Astrocyte (in vitro differentiated cells and primary cell): ENCODE measurements around the gene MXRA7. TPM values are rescaled to one million over a fixed set of nuclear protein-coding genes. Genes with fewer than 3 reads are reported as not detected.
"Not testable (repeated sequence)": the region's sequence is repeated elsewhere in the genome, so short reads cannot be mapped to it uniquely, and the experiment has no call there.

Experiments
- DNase-seq: peaks from one replicate; pipeline ENCODE4 v3.0.0-alpha.2; 2010; ENCODE audit warnings: low read depth
- FAIRE-seq: peaks from 2 replicates; lab custom pipeline; 2011; peaks lifted over from hg19 to GRCh38; lab: Jason Lieb, UNC
- H2AFZ ChIP-seq: 2 replicates; pipeline ENCODE4 v1.6.0; 2012; ENCODE audit warnings: low read depth, low read length, inconsistent platforms
- H3K27ac ChIP-seq: 2 replicates; pipeline ENCODE4 v1.5.1; 2011; ENCODE audit warnings: low read depth, low read length, inconsistent platforms
- H3K27me3 ChIP-seq: 2 replicates; pipeline ENCODE4 v1.6.0; 2011; ENCODE audit warnings: low read length, inconsistent platforms; ENCODE audit not compliant: insufficient read depth
- H3K36me3 ChIP-seq: 2 replicates; pipeline ENCODE4 v1.5.1; 2011; ENCODE audit warnings: low read length, inconsistent platforms; ENCODE audit not compliant: insufficient read depth
- H3K4me1 ChIP-seq: 2 replicates; pipeline ENCODE4 v1.5.1; 2011; ENCODE audit warnings: low read length, inconsistent platforms; ENCODE audit not compliant: insufficient read depth
- H3K4me2 ChIP-seq: 2 replicates; pipeline ENCODE4 v1.6.0; 2012; ENCODE audit warnings: low read length, inconsistent platforms
- H3K4me3 ChIP-seq: 2 replicates; pipeline ENCODE4 v1.5.1; 2011; ENCODE audit warnings: low read depth, mild to moderate bottlenecking, low read length, inconsistent platforms; ENCODE audit not compliant: insufficient read depth
- H3K79me2 ChIP-seq: 2 replicates; pipeline ENCODE4 v1.6.0; 2012; ENCODE audit warnings: mild to moderate bottlenecking, low read length, inconsistent platforms; ENCODE audit not compliant: insufficient read depth
- H3K9ac ChIP-seq: 2 replicates; pipeline ENCODE4 v1.6.0; 2012; ENCODE audit warnings: mild to moderate bottlenecking, low read length, inconsistent platforms
- H3K9me3 ChIP-seq: 2 replicates; pipeline ENCODE4 v1.5.1; 2012; ENCODE audit warnings: low read depth, mild to moderate bottlenecking, low read length, inconsistent platforms; ENCODE audit not compliant: insufficient read depth
- H4K20me1 ChIP-seq: 2 replicates; pipeline ENCODE4 v1.6.0; 2012; ENCODE audit warnings: low read length, inconsistent platforms; ENCODE audit not compliant: insufficient read depth
- H3K27ac Mint-ChIP-seq: one replicate; pipeline ENCODE4 v1.8.0; 2021; ENCODE audit warnings: mild to moderate bottlenecking, mixed read lengths; ENCODE audit not compliant: unreplicated experiment
- H3K27me3 Mint-ChIP-seq: one replicate; pipeline ENCODE4 v1.8.0; 2021; ENCODE audit warnings: low read depth, mixed read lengths; ENCODE audit not compliant: unreplicated experiment
- H3K36me3 Mint-ChIP-seq: one replicate; pipeline ENCODE4 v1.8.0; 2021; ENCODE audit warnings: low read depth, mixed read lengths; ENCODE audit not compliant: unreplicated experiment
- H3K4me1 Mint-ChIP-seq: one replicate; pipeline ENCODE4 v1.8.0; 2021; ENCODE audit warnings: low read depth, mixed read lengths; ENCODE audit not compliant: unreplicated experiment
- H3K4me3 Mint-ChIP-seq: one replicate; pipeline ENCODE4 v1.8.0; 2021; ENCODE audit warnings: mild to moderate bottlenecking, moderate library complexity, mixed read lengths; ENCODE audit not compliant: unreplicated experiment
- H3K9me3 Mint-ChIP-seq: one replicate; pipeline ENCODE4 v1.8.0; 2021; ENCODE audit warnings: mild to moderate bottlenecking, mixed read lengths; ENCODE audit not compliant: unreplicated experiment
- CTCF ChIP-seq: IDR thresholded peaks from 2 replicates; pipeline ENCODE4 v1.5.1; 2011; ENCODE audit warnings: low read depth, mild to moderate bottlenecking, inconsistent platforms, low read length, moderate library complexity; ENCODE audit not compliant: insufficient read depth
- EZH2 ChIP-seq: IDR thresholded peaks from 2 replicates; pipeline ENCODE4 v1.6.1; 2012; ENCODE audit warnings: mild to moderate bottlenecking, low read length, inconsistent platforms; ENCODE audit not compliant: insufficient read depth
- total RNA-seq: library from RNA; stranded (reverse); gene quantifications from 2 replicates; pipeline ENCODE4 v1.2.1, GENCODE V29; 2021

The MXRA7 gene
- total RNA-seq, 1 donor from 2014 or later = 177 TPM

GRCh38 chr17:76641501-76641900, 69.3 kb downstream of the MXRA7 start:
- DNase-seq = no peak
- Histone ChIP-seq H3K4me1 (no peaks in the 10 kb centered on the region), H3K4me3 (no peak overlapping the region), H4K20me1 (no peaks in the 10 kb centered on the region), H3K79me2 (no peaks in the 10 kb centered on the region), H3K9me3 (no peaks in the 10 kb centered on the region), H3K4me2 (no peak overlapping the region), H3K9ac (no peak overlapping the region), H3K27ac (no peak overlapping the region), H3K27me3 (peaks cover 11% of the 10 kb centered on the region), H3K36me3 (no peaks in the 10 kb centered on the region), H2AFZ (no peak overlapping the region)
- Mint-ChIP-seq H3K4me1 (peaks cover 4% of the 10 kb centered on the region), H3K27ac (peak overlapping the region; percentile 7), H3K4me3 (no peak overlapping the region), H3K9me3 (peaks cover 1% of the 10 kb centered on the region), H3K36me3 (no peaks in the 10 kb centered on the region), H3K27me3 (peaks cover 4% of the 10 kb centered on the region)
- no peak for TF ChIP-seq EZH2
- no peak for TF ChIP-seq CTCF
- FAIRE-seq = no peak

GRCh38 chr17:76640550-76641380, 70.0 kb downstream of the MXRA7 start:
- Histone ChIP-seq H3K9ac (no peak overlapping the region), H3K79me2 (no peaks in the 10 kb centered on the region), H4K20me1 (no peaks in the 10 kb centered on the region), H3K27ac (no peak overlapping the region), H3K36me3 (no peaks in the 10 kb centered on the region), H3K4me3 (no peak overlapping the region), H3K4me2 (no peak overlapping the region), H2AFZ (no peak overlapping the region), H3K4me1 (no peaks in the 10 kb centered on the region), H3K9me3 (no peaks in the 10 kb centered on the region), H3K27me3 (peaks cover 8% of the 10 kb centered on the region)
- H3K36me3 Mint-ChIP-seq = no peaks in the 10 kb centered on the region
- no peak for DNase-seq
- H3K4me1 Mint-ChIP-seq = peaks cover 4% of the 10 kb centered on the region
- H3K9me3 Mint-ChIP-seq = peaks cover 1% of the 10 kb centered on the region
- no peak overlapping the region for H3K4me3 Mint-ChIP-seq
- peaks cover 4% of the 10 kb centered on the region for H3K27me3 Mint-ChIP-seq
- no peak for FAIRE-seq
- peak overlapping the region; percentile 0 for H3K27ac Mint-ChIP-seq
- TF ChIP-seq EZH2 (no peak), CTCF (no peak)

DNA sequence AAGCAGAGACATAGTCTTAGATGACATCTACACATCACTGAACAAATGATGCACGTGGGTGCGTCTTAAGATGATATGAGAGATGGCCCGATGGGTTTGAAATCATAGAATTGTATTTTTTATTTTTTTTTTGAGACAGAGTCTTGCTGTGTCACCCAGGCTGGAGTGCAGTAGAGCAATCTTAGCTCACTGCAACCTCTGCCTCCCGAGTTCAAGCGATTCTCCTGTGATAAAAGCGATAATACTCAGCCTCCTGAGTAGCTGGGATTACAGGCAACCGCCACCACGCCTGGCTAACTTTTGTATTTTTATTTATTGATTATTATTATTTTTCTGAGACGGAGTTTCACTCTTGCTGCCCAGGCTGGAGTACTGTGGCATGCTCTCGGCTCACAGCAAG, 72.5 kb downstream of the MXRA7 start:
- peaks cover 7% of the 10 kb centered on the region for H3K4me1 ChIP-seq
- FAIRE-seq = no peak
- H3K4me3 ChIP-seq = no peak overlapping the region
- Mint-ChIP-seq H3K4me3 (no peak overlapping the region), H3K36me3 (no peaks in the 10 kb centered on the region), H3K4me1 (peaks cover 10% of the 10 kb centered on the region), H3K27me3 (peaks cover under 1% of the 10 kb centered on the region), H3K9me3 (peaks cover 3% of the 10 kb centered on the region), H3K27ac (no peak overlapping the region)
- TF ChIP-seq CTCF = no peak
- no peak for TF ChIP-seq EZH2
- no peak overlapping the region for H3K9ac ChIP-seq
- H3K79me2 ChIP-seq = no peaks in the 10 kb centered on the region
- H3K36me3 ChIP-seq = no peaks in the 10 kb centered on the region
- no peak overlapping the region for H3K27ac ChIP-seq
- H3K9me3 ChIP-seq = no peaks in the 10 kb centered on the region
- H4K20me1 ChIP-seq = no peaks in the 10 kb centered on the region
- no peak overlapping the region for H3K4me2 ChIP-seq
- H2AFZ ChIP-seq = no peak overlapping the region
- no peak for DNase-seq
- no peaks in the 10 kb centered on the region for H3K27me3 ChIP-seq

DNA sequence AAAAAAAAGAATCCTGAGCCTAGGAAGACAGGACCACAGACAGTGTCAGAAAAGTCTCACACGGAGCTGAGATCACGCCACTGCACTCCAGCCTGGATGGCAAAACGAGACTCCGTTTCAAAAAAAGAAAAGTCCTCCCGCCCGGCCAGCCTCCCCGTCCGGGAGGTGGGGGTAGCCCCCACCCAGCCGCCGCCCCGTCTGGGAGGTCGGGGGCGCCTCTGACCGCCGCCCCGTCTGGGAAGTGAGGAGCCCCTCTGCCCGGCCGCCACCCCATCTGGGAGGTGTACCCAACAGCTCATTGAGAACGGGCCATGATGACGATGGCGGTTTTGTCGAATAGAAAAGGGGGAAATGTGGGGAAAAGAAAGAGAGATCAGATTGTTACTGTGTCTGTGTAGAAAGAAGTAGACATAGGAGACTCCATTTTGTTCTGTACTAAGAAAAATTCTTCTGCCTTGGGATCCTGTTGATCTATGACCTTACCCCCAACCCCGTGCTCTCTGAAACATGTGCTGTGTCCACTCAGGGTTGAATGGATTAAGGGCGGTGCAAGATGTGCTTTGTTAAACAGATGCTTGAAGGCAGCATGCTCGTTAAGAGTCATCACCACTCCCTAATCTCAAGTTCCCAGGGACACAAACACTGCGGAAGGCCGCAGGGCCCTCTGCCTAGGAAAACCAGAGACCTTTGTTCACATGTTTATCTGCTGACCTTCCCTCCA, 74.1 kb downstream of the MXRA7 start:
- H3K9me3 Mint-ChIP-seq, H3K79me2 ChIP-seq, H3K27me3 Mint-ChIP-seq, FAIRE-seq, H3K9me3 ChIP-seq, H3K4me2 ChIP-seq, H3K4me3 ChIP-seq, H3K4me3 Mint-ChIP-seq, H3K27ac Mint-ChIP-seq, DNase-seq, H4K20me1 ChIP-seq, H3K27ac ChIP-seq, H3K27me3 ChIP-seq, H3K36me3 Mint-ChIP-seq, H3K4me1 ChIP-seq, H3K36me3 ChIP-seq, H3K9ac ChIP-seq, H2AFZ ChIP-seq: not testable (repeated sequence)
- peaks cover 17% of the 10 kb centered on the region for H3K4me1 Mint-ChIP-seq
